HG02943 (cell line): ENCODE results near the gene KRT2.
"Not testable (repeated sequence)": the region's sequence is repeated elsewhere in the genome, so short reads cannot be mapped to it uniquely, and the experiment has no call there.

Experiments used
- ATAC-seq: cut with Tn5 transposase; IDR thresholded peaks from one replicate; pipeline ENCODE4 v1.9.1; 2021; ENCODE audit warnings: mild to moderate bottlenecking, low read depth, moderate library complexity; ENCODE audit not compliant: unreplicated experiment

Gene KRT2

GRCh38 chr12:52685406-52685890, 33.4 kb upstream of the KRT2 start:
- no peak for ATAC-seq

DNA sequence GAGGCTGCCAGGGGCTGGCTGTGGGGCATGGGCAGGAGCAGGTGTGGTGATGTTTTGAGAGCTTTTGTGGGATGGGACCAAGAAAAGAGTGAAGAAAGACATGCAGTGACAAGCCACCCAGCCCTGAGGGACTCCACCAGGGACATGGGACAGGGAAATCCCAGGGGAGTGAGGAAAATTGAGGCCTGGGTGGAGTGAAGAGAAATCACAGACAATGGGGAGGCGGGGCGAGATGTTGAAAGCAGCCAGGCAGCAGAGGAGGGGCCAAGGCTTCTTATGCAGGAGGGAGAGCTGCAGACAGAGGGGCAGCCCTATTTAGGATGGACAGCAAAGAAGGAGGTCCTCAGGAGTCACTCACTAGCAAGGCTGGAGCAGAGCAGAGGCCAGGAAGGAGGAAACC, 32.4 kb upstream of the KRT2 start:
- no peak for ATAC-seq

DNA sequence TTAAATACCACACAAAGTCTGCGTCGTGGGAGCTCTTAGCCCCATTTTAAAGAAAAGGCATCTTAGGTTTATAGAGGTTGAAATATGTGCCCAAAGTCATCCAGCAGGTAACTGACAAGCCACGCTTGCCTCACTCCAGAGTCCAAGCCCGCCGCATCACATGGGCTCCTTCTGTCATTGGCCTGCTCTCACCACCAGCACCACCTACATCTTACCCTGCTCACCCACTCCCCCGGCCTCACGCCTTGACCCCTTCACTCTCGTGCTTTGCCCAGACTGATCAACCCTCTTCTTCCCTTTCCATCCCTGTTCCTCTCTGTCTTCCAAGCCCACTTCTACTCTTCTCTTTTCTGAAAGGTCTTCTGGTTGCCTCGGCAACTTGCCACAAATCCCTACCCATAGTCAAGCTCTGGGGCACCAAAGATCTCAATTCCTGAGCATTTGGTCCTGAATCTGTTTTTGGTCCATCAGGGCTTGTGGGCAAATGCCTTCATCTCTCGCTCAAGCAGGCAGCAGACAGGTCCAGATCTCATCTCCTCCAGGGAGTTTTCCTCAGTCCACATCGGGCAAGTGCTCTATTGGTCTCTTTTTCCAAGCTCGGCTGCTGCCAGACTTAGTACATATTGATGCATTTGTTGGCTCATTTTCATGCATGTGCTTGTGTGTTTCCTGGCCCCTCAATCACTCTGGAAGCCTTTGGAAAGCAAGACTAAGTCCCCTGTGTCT, 31.7 kb upstream of the KRT2 start:
- ATAC-seq, result no peak

DNA sequence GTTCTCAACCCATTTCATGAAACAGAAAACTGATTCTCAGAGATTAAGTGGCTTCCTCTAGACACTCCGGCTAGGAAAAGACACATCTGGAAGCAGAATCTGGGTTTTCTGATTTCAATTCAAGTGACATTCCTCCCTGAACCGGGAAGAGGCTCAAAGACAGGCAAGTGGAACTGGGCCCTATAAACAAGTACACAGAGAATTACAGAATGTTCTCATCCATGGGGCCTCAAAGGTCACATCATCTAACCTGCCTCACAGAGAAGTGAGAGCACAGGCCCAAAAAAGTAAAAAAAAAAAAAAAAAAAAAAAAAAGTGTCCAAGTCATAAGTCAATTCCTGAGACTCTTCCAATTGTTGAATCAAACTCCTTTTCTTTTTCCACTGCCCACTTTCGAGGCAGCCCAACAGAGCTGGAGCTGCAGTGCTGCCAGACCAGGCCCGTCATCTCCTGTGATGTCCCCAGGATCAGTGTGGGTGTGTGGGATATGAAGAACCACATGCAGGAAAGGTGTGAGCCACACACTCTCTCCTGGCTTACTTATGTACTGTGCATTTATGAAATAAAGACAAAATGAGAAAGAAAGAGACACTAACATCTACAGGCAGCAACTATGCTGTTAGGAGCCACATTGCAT, 31.0 kb upstream of the KRT2 start:
- ATAC-seq, result no peak

- no peak for ATAC-seq
Observed at GRCh38 chr12:52682381-52682660, 30.3 kb upstream of the KRT2 start.

DNA sequence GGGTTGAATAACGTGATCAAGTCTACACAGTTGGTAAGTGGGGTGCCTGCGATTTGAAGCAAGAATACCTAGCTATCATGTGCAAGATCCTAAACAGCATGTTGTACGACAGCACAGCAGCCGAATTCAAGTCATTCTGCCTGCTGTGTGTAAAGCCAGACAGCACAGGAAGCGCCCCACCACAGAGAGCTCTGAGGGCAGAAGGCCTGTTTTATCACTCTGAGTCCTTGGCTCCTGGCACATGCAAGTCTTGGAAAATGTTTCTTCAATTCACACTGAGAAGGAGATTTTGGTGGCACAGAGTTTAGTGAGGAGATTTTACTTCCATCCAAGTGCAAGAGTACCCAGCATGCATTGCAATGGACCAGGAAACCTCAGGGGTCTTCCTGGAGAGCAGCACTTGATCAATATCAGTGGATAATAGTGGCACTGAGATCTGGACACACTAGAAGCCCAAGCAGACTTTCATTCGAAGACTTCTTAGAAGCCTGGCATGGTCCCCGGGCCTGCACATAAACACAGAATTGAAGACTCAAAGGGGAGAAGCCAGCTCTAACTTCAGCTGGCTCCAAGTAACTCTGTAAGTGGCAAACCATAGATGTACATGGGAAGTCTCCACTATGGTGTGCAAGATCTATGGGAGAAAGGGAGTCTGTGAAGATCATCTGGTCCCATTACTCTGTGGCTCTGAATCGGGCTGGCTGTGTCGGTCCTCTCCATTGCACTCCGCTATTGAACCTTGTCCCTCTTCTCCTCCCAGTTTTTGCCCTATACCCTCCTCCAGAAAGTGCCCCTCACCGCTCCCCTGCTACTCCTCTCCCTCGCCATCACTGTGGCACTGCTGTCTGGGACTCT, 29.7 kb upstream of the KRT2 start:
- ATAC-seq, result no peak

DNA sequence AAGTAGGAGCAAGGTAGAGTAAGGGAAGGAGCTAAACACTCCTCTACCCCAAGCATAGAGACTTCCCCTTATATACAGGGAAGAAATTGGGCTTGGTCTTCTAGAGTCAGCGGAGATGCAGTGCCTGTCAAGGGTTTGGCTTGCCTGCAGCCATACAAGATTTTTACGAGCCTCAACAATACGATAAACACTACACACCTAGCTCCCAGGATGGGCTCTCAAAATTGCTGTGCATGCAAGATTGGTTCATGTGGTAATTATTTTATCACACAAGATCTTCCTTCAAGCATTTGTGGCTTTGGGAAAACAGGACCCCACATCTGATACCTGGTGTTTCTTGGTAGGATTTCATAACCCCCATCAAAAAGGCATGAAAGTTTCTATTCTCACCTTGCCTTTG, 28.4 kb upstream of the KRT2 start, which contains the start of gene KRT1:
KRT1 (minus strand) TSS at position 45 of the 400 bp plus-strand sequence. CDS start 59 bp downstream, outside the sequence.
- ATAC-seq, result no peak

DNA sequence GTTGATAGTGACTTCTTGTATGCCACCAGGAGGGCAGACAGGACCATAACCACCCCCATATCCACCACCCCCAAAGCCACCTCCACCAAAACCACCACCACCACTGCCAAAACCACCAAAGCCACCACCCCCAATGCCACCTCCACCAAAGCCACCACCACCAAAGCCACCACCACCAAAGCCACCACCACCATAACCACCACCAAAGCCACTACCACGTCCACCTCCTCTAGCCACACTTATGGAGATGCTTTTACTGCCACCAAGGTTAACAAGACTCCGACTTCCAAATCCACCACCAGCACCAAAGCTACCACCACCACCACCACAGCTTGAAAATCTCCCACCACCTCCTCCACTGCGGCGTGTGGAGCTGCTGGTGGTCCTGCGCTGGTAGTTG, 27.9 kb upstream of the KRT2 start:
- ATAC-seq, result no peak

DNA sequence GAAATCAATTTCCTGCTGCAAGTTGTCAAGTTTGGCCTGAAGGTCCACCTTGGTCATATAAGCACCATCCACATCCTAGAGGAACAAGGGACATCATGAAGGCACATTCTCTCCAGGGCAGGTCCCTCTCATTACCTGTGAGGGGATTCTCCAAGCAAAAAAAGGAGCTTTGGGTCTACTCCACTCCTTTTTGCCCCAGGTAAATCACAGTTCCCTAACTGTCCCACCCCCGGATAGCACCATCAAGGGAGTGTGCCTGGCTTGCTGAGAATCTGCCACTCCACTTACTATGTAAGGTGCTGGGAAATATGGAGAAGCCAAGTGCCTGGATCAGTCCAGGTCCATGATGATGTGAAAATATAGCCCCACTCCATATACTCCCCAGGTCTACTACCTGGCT, 25.7 kb upstream of the KRT2 start:
- no peak for ATAC-seq

DNA sequence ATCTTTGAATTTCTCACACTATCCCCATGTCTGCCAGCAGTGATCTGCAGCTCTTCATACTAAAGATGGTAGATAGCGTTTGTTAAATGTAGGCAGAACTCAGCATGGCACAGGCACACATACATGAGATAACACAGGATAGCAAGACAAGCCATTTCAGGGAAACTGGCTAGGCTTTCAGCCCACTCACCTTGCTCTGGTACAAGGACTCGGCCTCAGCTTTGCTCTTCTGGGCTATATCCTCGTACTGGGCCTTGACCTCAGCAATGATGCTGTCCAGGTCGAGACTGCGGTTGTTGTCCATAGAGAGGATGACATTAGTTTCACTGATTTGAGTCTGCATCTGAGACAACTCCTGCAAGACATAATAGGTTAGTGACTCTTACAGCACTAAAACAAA, 25.1 kb upstream of the KRT2 start:
- no peak for ATAC-seq

GRCh38 chr12:52676163-52676562, 24.2 kb upstream of the KRT2 start:
- no peak for ATAC-seq

DNA sequence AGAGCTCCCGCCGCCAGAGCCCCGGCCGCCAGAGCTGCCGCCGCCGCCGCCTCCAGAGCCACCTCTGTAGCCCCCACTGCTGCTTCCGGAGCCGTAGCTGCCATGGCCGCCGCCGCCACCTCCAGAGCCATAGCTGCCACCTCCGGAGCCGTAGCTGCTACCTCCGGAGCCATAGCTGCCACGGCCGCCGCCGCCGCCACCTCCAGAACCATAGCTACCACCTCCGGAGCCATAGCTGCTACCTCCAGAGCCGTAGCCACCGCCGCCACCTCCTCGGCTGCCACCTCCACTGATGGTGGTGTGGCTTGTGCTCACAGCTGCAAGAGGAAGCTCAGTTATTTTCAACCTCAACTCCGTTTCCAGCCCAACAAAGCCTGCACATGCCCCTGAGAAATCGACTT, 23.3 kb upstream of the KRT2 start:
- no peak for ATAC-seq

GRCh38 chr12:52674433-52674775, 22.4 kb upstream of the KRT2 start:
- no peak for ATAC-seq

DNA sequence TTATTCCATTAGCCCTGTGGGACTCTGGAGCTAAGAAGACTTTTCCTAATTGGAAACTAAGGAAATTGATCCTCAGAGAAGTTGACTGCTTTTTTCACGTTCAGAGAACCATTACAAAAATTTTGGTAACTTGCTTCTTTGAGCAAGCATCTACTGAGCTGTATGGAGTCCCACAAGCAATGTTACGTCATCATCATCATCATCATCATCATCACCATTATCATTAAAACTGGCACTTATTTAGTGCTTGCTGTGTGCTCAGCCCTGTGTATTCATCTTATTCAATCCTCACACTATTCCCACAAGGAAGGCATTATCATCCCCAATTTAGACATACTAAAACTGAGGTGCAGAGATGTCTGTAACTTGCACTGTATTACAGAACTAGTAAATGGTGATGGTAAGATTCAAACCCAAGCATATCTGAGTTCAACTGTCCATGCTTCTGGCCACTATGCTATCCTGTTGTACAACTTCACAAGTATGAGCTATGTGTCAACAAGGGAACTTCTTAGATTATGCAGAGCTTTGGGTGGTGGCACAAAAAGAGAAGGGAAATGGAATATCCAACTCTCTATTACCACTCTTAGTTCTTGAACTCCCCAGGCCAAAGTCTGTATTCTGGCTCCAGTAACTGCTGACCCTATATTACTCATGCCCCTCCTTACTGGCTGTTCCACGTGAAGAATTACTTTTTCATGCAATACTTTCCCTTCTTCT, 21.9 kb upstream of the KRT2 start:
- ATAC-seq, result no peak

GRCh38 chr12:52673217-52673616, 21.2 kb upstream of the KRT2 start:
- ATAC-seq, result no peak

DNA sequence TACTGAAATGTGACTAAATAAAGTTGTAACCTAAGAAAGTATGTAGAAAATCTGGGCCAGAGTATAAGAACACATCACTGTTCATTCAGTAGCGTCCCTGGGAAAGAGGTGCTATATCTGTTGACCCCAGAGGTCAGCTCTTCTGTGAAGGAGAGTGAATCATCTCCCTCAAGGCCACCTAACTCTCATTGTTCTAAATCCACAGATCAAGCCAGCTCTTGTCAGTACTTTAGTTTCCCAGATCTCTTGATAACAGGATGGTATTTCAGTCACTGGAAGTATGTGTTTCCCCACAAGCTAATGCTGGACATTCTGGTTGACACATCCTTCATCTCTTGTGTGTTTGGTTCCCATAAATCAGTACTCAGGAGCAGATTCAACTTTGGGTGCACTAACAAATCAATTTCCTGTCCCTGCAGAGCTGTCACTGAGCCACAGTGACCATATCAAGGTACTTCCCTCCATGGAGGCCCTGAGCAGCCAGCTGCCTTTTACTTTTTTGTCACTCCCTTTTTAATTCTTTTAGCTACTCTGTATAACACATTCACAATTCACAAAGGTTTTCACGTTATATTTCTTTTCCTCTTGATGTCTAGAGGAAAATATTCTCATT, 20.4 kb upstream of the KRT2 start:
- ATAC-seq, result no peak

DNA sequence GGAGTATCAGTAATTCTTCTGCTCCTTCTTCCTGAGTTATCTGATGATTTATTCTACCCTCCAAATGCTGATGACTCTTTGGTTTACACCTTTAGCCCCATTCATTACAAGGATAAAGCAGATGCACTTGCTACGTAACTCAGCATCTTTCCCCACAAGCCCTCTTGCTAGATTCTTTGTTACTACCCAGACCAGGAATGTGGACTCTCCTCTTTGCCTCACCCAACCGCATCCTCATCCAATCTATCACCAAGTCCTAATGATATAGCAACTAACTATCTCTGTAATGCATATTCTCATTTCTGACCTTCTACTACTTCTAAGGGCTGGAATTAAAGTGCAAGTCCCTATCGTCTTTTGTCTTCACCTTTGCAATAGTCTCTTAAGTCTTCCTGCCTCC, 18.9 kb upstream of the KRT2 start:
- ATAC-seq, result no peak

DNA sequence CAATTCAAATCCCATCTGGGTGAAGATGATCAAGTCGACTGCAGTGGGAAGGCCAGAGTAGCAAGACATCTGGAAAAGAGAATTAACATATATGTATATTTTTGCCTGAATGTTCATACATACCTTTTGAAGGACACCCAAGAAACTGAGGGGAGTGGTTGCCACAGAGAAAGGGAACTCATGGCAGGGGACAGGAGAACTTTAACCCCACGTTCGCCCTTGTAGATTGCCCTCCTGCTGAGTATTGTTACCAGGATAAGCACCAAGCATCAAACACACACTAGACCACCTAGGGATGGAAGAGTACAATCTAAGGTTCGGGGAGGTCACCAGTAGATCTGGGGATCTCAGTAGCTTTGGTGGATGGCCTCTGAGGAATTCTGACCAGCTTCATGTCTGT, 18.5 kb upstream of the KRT2 start:
- ATAC-seq, result no peak

DNA sequence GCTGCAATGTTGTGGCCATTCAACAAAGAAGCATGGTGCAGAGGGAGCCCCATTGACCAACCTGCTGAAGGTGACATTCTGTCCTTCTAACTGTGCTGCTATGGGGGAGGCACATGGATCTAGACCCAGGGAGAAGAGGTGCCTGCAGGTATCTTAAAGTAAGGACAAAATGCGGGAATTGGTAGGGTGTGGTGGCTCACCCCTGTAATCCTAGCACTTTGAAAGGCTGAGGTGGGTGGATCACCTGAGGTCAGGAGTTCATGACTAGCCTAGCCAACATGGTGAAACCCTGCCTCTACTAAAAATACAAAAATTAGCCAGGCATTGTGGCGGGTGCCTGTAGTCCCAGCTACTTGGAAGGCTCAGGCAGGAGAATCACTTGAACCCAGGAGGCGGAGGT, 17.9 kb upstream of the KRT2 start:
- ATAC-seq, result not testable (repeated sequence)

GRCh38 chr12:52669426-52669825, 17.4 kb upstream of the KRT2 start:
- ATAC-seq, result no peak

DNA sequence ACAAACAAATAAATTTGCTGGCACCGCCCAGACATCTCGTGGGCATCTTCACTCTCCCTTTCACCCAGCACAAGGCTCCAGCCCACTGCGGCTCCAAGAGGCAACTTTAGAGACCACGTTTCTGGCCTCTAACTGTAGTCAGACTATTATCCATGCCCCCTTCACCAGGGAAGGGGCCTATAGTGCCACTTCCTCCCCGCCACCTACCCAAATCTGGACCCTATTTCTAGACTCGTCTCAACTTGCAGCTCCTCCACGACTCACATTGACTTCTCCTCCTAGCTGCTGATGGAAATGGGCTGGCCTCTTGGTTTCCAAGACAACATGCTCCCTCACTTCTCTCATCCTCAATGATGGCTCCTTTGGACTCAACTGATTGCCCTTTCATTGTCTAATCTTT, 15.9 kb upstream of the KRT2 start:
- ATAC-seq, result no peak
